ENCODE data around the gene TEFM. TPM values are rescaled to one million over a fixed set of nuclear protein-coding genes. Genes with fewer than 3 reads are reported as not detected.
"Not testable (repeated sequence)": the region's sequence is repeated elsewhere in the genome, so short reads cannot be mapped to it uniquely, and the experiment has no call there.

The TEFM gene
- total and polyA plus RNA-seq, 7 donors = 6.9 to 18.7 (median 12.3) TPM

DNA sequence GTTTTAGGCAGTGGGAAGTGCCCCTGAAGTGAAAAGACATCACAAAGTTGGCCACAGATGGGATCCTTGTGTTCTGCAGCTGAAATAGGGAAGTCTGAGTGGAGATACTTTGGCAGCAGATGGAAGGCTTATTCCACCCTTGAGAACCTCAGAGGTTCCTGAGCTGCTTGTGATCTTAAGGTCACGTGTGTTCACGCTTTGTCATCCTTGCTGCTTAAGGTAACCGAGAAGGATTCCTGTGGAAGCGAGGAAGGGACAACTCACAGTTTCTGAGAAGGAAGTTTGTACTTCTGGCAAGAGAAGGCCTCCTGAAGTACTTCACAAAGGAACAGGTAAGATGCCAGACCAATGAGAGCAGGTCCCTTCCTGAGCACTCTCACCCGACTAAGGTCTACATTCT, 27.9 kb upstream of the TEFM start:
- Histone ChIP-seq H3K4me3 (no peak overlapping the region), H3K9me3 (no peaks in the 10 kb centered on the region), H3K4me1 (no peaks in the 10 kb centered on the region), H3K27ac (no peak overlapping the region), H3K27me3 (no peaks in the 10 kb centered on the region), H3K36me3 (no peaks in the 10 kb centered on the region)
- WGBS, 2 donors = 63 to 83% methylated on average over 5 of the region's 5 CpGs
- intact Hi-C loops (cut with DNase I) = no loop called here
- TF ChIP-seq, protein P1, sequence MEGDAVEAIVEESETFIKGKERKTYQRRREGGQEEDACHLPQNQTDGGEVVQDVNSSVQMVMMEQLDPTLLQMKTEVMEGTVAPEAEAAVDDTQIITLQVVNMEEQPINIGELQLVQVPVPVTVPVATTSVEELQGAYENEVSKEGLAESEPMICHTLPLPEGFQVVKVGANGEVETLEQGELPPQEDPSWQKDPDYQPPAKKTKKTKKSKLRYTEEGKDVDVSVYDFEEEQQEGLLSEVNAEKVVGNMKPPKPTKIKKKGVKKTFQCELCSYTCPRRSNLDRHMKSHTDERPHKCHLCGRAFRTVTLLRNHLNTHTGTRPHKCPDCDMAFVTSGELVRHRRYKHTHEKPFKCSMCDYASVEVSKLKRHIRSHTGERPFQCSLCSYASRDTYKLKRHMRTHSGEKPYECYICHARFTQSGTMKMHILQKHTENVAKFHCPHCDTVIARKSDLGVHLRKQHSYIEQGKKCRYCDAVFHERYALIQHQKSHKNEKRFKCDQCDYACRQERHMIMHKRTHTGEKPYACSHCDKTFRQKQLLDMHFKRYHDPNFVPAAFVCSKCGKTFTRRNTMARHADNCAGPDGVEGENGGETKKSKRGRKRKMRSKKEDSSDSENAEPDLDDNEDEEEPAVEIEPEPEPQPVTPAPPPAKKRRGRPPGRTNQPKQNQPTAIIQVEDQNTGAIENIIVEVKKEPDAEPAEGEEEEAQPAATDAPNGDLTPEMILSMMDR (IDR thresholded peaks at IDR 0.05) = no peak
- TF ChIP-seq POLR2AphosphoS5 (IDR thresholded peaks at IDR 0.05) = no peak
- no peak for TF ChIP-seq EP300 (IDR thresholded peaks at IDR 0.05)
- TF ChIP-seq POLR2A (IDR thresholded peaks at IDR 0.05) = no peak
- DNase-seq = no peak

DNA sequence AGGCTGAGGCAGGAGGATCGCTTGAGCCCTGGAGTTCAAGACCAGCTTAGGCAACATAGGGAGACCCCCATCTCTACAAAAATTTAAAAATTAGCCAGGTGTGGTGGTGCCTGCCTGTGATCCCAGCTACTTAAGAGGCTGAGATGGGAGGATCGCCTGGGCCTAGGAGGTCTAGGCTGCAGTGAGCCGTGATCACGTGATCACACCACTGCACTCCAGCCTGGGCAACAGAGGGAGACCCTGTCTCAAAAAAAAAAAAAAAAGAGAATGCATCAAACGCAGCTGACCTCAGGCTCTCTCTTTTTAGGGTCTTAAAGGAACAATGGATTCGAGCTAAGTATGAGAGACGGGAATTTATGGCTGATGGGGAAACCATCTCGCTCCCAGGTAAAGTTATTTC, 25.5 kb upstream of the TEFM start:
- H3K9me3 ChIP-seq; DNase-seq; H3K4me3 ChIP-seq; H3K27me3 ChIP-seq; H3K4me1 ChIP-seq; H3K27ac ChIP-seq; intact Hi-C loops (cut with DNase I); H3K36me3 ChIP-seq: not testable (repeated sequence)
- WGBS, 2 donors = 91 to 92% methylated on average over 8 of the region's 8 CpGs

DNA sequence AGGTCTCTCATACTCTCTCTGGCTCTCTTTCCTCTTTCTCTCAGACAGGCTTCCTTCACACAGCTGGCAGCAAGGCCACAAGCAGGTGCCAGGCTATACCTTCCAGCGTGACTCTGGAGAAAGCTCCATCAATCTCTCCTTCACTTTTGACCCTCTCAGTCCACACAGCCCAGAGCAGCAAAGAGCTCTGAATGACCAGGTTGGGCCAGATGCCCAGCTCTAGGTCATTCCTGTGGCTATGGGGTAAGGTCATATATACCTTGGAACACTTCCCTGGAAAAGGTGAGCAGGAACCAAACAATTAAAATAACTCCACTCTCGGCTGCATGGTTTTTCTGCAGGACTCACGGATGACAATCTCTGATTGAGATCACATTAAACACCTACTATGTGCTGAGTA, 24.5 kb upstream of the TEFM start:
- H3K9me3 ChIP-seq = no peaks in the 10 kb centered on the region
- DNase-seq = no peak
- no peak overlapping the region for H3K27ac ChIP-seq
- TF ChIP-seq POLR2A (IDR thresholded peaks at IDR 0.05) (no peak), POLR2AphosphoS5 (IDR thresholded peaks at IDR 0.05) (no peak), EP300 (IDR thresholded peaks at IDR 0.05) (no peak)
- TF ChIP-seq, protein P1 (IDR thresholded peaks at IDR 0.05) = no peak
- no peaks in the 10 kb centered on the region for H3K36me3 ChIP-seq
- WGBS, 2 donors = 87 to 88% methylated on average over 3 of the region's 3 CpGs
- H3K4me3 ChIP-seq = no peak overlapping the region
- intact Hi-C loops (cut with DNase I) = no loop called here
- peaks cover 0 to 11% (median 0%) of the 10 kb centered on the region in 3 donors for H3K27me3 ChIP-seq
- no peaks in the 10 kb centered on the region for H3K4me1 ChIP-seq

DNA sequence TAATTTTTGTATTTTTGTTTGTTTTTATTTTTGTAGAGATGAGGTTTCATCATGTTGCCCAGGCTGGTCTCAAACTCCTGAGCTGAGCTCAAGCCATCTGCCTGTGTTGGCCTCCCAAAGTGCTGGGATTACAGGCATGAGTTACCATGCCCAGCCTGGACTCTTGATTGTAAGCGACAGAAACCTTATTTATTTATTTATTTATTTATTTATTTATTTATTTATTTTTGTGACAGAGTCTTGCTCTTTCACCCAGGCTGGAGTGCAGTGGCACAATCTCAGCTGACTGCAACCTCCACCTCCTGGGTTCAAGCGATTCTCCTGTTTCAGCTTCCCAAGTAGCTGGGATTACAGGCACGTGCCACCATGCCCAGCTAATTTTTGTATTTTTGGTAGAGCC, 23.8 kb upstream of the TEFM start:
- H3K4me1 ChIP-seq; H3K36me3 ChIP-seq; H3K4me3 ChIP-seq; H3K9me3 ChIP-seq; intact Hi-C loops (cut with DNase I); H3K27ac ChIP-seq; DNase-seq: not testable (repeated sequence)
- peaks cover 0 to 17% (median 0%) of the 10 kb centered on the region in 3 donors for H3K27me3 ChIP-seq
- WGBS, 2 donors = 93 to 94% methylated on average over 3 of the region's 3 CpGs

GRCh38 chr17:30929081-30929633, 23.1 kb upstream of the TEFM start:
- Histone ChIP-seq H3K27me3 (peaks cover 0 to 23% (median 0%) of the 10 kb centered on the region in 3 donors), H3K9me3 (no peaks in the 10 kb centered on the region), H3K4me3 (no peak overlapping the region), H3K4me1 (no peaks in the 10 kb centered on the region), H3K27ac (no peak overlapping the region), H3K36me3 (no peaks in the 10 kb centered on the region)
- 70 to 71% methylated on average over 8 of the region's 8 CpGs for WGBS, 2 donors
- TF ChIP-seq POLR2AphosphoS5 (IDR thresholded peaks at IDR 0.05) (no peak), POLR2A (IDR thresholded peaks at IDR 0.05) (no peak), EP300 (IDR thresholded peaks at IDR 0.05) (no peak)
- TF ChIP-seq, protein P1 (IDR thresholded peaks at IDR 0.05) = no peak
- intact Hi-C loops (cut with DNase I) = no loop called here
- DNase-seq = no peak

DNA sequence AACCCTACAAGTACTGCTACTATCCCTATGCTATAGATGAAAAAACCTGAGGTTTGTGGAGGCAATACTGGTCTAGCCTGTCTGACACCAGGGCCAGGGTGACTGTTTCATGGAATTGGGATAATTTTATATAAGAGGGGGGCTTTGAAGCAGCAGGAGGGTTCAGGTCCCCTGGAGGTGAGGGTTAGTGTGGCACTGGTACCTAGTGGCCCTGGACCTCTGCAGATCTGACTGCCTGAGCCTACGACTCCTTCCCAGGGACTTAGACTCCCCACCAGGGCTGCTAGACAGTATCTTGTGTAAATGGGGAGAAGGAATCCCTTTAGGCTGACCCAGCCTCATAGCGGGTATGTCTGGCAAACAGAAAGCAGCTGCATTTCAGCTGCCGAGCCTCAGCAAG, 22.5 kb upstream of the TEFM start:
- Histone ChIP-seq H3K9me3 (no peaks in the 10 kb centered on the region), H3K4me1 (no peaks in the 10 kb centered on the region), H3K27ac (no peak overlapping the region), H3K4me3 (no peak overlapping the region), H3K36me3 (no peaks in the 10 kb centered on the region), H3K27me3 (peaks cover 0 to 28% (median 0%) of the 10 kb centered on the region in 3 donors)
- TF ChIP-seq POLR2AphosphoS5 (IDR thresholded peaks at IDR 0.05) (no peak), POLR2A (IDR thresholded peaks at IDR 0.05) (no peak), EP300 (IDR thresholded peaks at IDR 0.05) (no peak)
- TF ChIP-seq, protein P1 (IDR thresholded peaks at IDR 0.05) = no peak
- peak; percentile 34 for DNase-seq
- WGBS, 2 donors = 83% methylated on average over 3 of the region's 3 CpGs
- intact Hi-C loops (cut with DNase I) = no loop called here

All from sigmoid colon (tissue), 7 donors.